Measurements from ENCODE around the gene LSS.
"Not testable (repeated sequence)": the region's sequence is repeated elsewhere in the genome, so short reads cannot be mapped to it uniquely, and the experiment has no call there.

LSS gene

GRCh38 chr21:46173573-46173972, 55.0 kb downstream of the LSS start:
- DNase-seq (ENCODE audit: insufficient read length, low spot score) = no peak
- TF ChIP-seq SPI1 (IDR thresholded peaks at IDR 0.05; ENCODE audit: low read depth, low read length) = no peak
- no peak for TF ChIP-seq POU2F2 (IDR thresholded peaks at IDR 0.05; ENCODE audit: low read depth, low read length)
- no peak for TF ChIP-seq PAX5 (IDR thresholded peaks at IDR 0.05; ENCODE audit: insufficient read depth, low read length, severe bottlenecking)
- TF ChIP-seq POLR2A (IDR thresholded peaks at IDR 0.05; ENCODE audit: low read depth, low read length) = no peak
- no peak for TF ChIP-seq POLR2AphosphoS5 (IDR thresholded peaks at IDR 0.05; ENCODE audit: low read depth, low read length)
- FAIRE-seq = no peak

DNA sequence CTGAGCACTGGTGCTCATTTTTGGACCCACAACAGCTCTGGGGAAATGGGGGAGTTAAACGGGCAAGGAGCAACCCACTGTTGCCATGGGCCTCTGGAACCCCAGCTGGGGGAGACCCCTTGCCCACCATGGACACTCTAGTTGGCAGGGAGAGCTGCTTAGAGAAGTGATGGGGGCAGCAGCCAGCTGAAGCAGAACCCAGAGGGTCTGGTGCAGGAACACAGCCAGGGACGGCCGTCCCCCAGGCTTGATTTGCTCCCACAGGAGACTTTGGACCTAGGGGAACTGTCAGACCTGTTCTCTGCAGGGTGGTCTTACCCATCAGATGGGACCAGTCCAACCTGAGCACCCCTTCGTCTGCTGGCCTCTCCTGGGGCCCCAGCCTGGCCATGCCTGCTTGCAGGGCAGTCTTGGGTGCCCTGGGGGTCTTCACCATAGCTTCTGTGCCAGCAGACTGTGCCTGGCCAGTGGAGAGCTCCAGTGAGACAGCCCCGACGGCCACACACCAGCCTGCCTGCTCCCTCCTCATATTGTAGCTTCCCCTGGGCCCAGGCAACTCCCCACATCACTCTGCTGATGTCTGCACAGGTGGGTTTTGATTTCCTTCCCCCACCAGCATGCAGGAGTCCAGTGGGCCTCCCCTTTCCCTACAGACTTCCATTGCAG, 55.6 kb downstream of the LSS start:
- FAIRE-seq (no peak), DNase-seq (ENCODE audit: insufficient read length, low spot score) (no peak)
- TF ChIP-seq TAF1 (IDR thresholded peaks at IDR 0.05; ENCODE audit: low read depth, low read length) (no peak), POLR2AphosphoS5 (IDR thresholded peaks at IDR 0.05; ENCODE audit: low read depth, low read length) (no peak), PAX5 (IDR thresholded peaks at IDR 0.05; ENCODE audit: insufficient read depth, low read length, severe bottlenecking) (no peak), POLR2A (IDR thresholded peaks at IDR 0.05; ENCODE audit: low read depth, low read length) (no peak), SPI1 (IDR thresholded peaks at IDR 0.05; ENCODE audit: low read depth, low read length) (no peak), POU2F2 (IDR thresholded peaks at IDR 0.05; ENCODE audit: low read depth, low read length) (no peak)

DNA sequence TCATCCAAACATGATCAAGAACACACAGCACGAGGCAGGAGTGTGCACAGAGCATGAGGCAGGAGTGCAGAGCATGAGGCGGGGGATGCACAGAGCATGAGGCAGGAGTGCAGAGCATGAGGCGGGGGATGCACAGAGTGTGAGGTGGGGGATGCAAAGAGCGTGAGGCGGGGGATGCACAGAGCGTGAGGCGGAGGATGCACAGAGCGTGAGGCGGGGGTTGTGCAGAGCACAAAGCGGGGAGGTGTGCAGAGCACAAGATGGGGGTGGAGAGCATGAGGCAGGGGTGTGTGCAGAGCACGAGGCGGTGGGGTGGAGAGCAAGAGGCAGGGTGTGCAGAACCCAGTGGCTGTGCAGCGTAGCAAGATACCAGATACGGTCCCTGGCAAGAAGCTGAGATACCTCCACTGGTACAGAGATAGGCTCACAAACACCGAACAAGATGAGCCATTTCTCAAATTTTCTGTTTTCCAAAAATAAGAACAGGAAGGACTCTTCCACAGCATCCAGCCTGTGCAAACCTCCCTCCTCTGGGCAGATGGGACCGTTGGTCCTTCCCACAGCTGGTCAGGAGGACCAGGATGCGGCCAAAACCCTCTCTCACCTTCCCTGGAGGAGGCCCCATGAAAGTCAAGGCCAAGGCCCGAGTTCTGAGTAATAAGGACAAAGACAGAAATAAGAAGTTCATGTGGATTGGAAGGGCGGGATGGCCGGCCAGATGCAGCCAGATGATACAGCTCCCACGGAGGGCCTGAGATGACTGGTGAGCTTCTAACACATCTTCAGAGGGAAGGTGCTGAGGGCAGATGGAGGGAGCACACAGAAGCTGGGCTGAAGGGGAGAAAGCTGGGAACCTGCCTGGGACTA, 56.3 kb downstream of the LSS start:
- TF ChIP-seq TAF1 (IDR thresholded peaks at IDR 0.05; ENCODE audit: low read depth, low read length) (no peak), PAX5 (IDR thresholded peaks at IDR 0.05; ENCODE audit: insufficient read depth, low read length, severe bottlenecking) (no peak), POU2F2 (IDR thresholded peaks at IDR 0.05; ENCODE audit: low read depth, low read length) (no peak), POLR2AphosphoS5 (IDR thresholded peaks at IDR 0.05; ENCODE audit: low read depth, low read length) (no peak), POLR2A (IDR thresholded peaks at IDR 0.05; ENCODE audit: low read depth, low read length) (no peak), SPI1 (IDR thresholded peaks at IDR 0.05; ENCODE audit: low read depth, low read length) (no peak)
- DNase-seq (ENCODE audit: insufficient read length, low spot score) = no peak
- FAIRE-seq = no peak

DNA sequence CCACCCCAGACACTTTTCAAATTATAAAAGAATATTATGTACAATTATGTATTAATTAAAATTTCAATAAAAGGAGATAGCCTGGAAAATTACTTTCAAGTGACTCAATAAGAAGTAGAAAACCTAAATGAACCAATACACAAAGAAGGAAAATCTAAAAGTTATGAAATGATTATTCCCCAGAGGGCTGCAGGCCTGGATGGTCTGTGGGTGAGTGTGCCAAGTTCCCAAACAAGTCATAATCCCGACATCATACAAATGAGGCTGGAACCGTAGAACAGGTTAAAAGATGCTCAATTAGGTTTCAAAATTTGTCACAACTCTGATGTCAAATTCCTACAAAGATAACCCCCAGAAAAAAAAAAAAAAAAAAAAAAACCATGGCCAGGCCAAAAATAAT, 57.0 kb downstream of the LSS start:
- no peak for DNase-seq (ENCODE audit: insufficient read length, low spot score)
- TF ChIP-seq TAF1 (IDR thresholded peaks at IDR 0.05; ENCODE audit: low read depth, low read length) = no peak
- no peak for TF ChIP-seq POU2F2 (IDR thresholded peaks at IDR 0.05; ENCODE audit: low read depth, low read length)
- TF ChIP-seq POLR2AphosphoS5 (IDR thresholded peaks at IDR 0.05; ENCODE audit: low read depth, low read length) = no peak
- TF ChIP-seq SPI1 (IDR thresholded peaks at IDR 0.05; ENCODE audit: low read depth, low read length) = no peak
- TF ChIP-seq PAX5 (IDR thresholded peaks at IDR 0.05; ENCODE audit: insufficient read depth, low read length, severe bottlenecking) = no peak
- no peak for TF ChIP-seq POLR2A (IDR thresholded peaks at IDR 0.05; ENCODE audit: low read depth, low read length)
- no peak for FAIRE-seq

GRCh38 chr21:46170436-46171193, 58.0 kb downstream of the LSS start:
- not testable (repeated sequence) for DNase-seq (ENCODE audit: insufficient read length, low spot score); FAIRE-seq

DNA sequence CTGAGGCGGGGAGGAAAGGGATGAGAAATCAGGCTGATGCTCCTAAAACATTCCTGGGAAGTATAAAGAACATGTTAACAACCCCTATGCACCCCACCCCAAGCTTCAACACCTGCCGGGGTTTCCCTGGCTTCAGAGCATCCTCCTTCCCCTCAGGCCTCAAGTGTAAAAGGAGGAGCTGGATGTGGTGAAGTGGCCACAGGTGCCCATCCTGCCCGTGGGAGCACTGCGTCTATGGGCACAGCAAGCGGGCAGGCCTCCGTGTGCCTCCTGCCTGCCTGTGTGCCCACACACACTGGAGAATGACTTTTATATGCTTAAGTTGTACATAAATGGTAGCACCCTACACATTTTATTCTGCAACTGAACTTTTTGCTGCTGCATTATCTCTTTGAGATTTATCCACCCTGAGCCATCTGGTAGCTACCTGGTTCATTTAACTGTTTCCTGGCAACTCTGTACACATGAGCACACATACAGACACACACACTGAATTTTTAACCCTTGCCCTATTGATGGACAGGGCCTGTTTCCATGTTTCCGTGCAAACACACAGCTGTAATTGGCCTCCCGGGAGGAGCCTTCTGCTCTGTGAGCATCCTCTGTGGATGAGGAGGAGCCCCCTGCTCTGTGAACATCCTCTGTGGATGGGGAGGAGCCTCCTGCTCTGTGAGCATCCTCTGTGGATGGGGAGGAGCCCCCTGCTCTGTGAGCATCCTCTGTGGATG, 59.8 kb downstream of the LSS start:
- FAIRE-seq (no peak), DNase-seq (ENCODE audit: insufficient read length, low spot score) (no peak)

GRCh38 chr21:46168238-46168637, 60.3 kb downstream of the LSS start:
- FAIRE-seq (no peak), DNase-seq (ENCODE audit: insufficient read length, low spot score) (no peak)
- no peak for TF ChIP-seq POLR2AphosphoS5 (IDR thresholded peaks at IDR 0.05; ENCODE audit: low read depth, low read length)
- no peak for TF ChIP-seq PAX5 (IDR thresholded peaks at IDR 0.05; ENCODE audit: insufficient read depth, low read length, severe bottlenecking)
- TF ChIP-seq TAF1 (IDR thresholded peaks at IDR 0.05; ENCODE audit: low read depth, low read length) = no peak
- TF ChIP-seq SPI1 (IDR thresholded peaks at IDR 0.05; ENCODE audit: low read depth, low read length) = no peak
- no peak for TF ChIP-seq POLR2A (IDR thresholded peaks at IDR 0.05; ENCODE audit: low read depth, low read length)
- TF ChIP-seq POU2F2 (IDR thresholded peaks at IDR 0.05; ENCODE audit: low read depth, low read length) = no peak

More for the DNA sequence above, 59.8 kb downstream of the LSS start:
- no peak for TF ChIP-seq SPI1 (IDR thresholded peaks at IDR 0.05; ENCODE audit: low read depth, low read length)
- no peak for TF ChIP-seq PAX5 (IDR thresholded peaks at IDR 0.05; ENCODE audit: insufficient read depth, low read length, severe bottlenecking)

DNA sequence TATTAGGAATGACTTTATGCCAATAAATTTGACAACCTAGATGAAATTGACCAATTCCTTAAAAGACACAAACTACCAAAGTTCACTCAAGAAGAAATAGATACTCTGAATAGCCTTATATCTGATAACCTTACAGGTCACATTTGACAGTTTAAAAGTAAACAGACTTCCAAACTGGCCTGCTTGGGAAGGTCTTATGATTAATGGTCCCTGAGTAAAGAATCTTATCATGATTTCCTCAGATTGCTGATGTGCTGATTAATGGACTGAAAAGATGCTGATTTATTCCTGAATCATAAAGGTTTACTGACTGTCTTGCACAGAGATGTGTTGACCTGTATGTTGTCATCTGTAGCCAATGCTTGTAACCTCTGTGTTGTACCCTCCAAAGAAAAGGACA, 63.5 kb downstream of the LSS start:
- no peak for FAIRE-seq
- DNase-seq (ENCODE audit: insufficient read length, low spot score) = no peak
- no peak for TF ChIP-seq SPI1 (IDR thresholded peaks at IDR 0.05; ENCODE audit: low read depth, low read length)
- TF ChIP-seq POU2F2 (IDR thresholded peaks at IDR 0.05; ENCODE audit: low read depth, low read length) = no peak
- no peak for TF ChIP-seq POLR2AphosphoS5 (IDR thresholded peaks at IDR 0.05; ENCODE audit: low read depth, low read length)
- no peak for TF ChIP-seq POLR2A (IDR thresholded peaks at IDR 0.05; ENCODE audit: low read depth, low read length)
- TF ChIP-seq TAF1 (IDR thresholded peaks at IDR 0.05; ENCODE audit: low read depth, low read length) = no peak
- no peak for TF ChIP-seq PAX5 (IDR thresholded peaks at IDR 0.05; ENCODE audit: insufficient read depth, low read length, severe bottlenecking)

DNA sequence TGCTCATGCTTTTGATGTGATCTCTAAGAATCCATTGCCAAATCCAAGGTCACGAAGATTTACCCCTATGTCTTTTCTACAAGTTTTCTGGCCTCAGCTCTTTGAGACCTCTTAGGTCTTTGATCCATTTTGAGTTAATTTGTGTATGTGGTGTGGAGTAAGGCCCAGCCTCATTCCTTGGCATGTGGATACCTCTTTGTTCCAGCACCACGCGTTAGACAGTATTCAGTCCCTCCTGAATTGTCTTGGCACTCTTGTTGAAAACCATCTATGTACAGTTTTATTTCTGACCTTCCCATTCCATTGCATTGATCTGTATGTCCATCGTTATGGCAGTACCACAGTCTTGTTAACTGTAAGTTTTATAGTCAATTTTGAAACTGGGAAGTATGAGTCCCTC, 65.2 kb downstream of the LSS start:
- FAIRE-seq (no peak), DNase-seq (ENCODE audit: insufficient read length, low spot score) (no peak)
- TF ChIP-seq POU2F2 (IDR thresholded peaks at IDR 0.05; ENCODE audit: low read depth, low read length) = no peak
- TF ChIP-seq POLR2A (IDR thresholded peaks at IDR 0.05; ENCODE audit: low read depth, low read length) = no peak
- TF ChIP-seq TAF1 (IDR thresholded peaks at IDR 0.05; ENCODE audit: low read depth, low read length) = no peak
- TF ChIP-seq SPI1 (IDR thresholded peaks at IDR 0.05; ENCODE audit: low read depth, low read length) = no peak
- TF ChIP-seq POLR2AphosphoS5 (IDR thresholded peaks at IDR 0.05; ENCODE audit: low read depth, low read length) = no peak
- TF ChIP-seq PAX5 (IDR thresholded peaks at IDR 0.05; ENCODE audit: insufficient read depth, low read length, severe bottlenecking) = no peak

All from GM12891 (cell line).